AG04449 (cell line): Measurements from ENCODE around the gene PPP2CA.

Experiments used
- CTCF ChIA-PET: fragments of 350-600 bp; formaldehyde crosslinking; extraction: SDS; loops from one replicate; lab custom pipeline; 2021; ENCODE audit warnings: antibody characterized with exemption; lab: Yijun Ruan, JAX
- POLR2A ChIA-PET: fragments of 400-600, 350-600 bp; formaldehyde crosslinking; extraction: SDS; loops from one replicate; lab custom pipeline; 2020; ENCODE audit warnings: antibody characterized with exemption, inconsistent platforms; lab: Yijun Ruan, JAX
- DNase-seq: peaks from one replicate; pipeline ENCODE4 v3.0.0-alpha.2; 2010; ENCODE audit warnings: low read depth, low spot score
- H3K4me3 ChIP-seq: 2 replicates; pipeline ENCODE4 v1.5.1; 2011; ENCODE audit warnings: low read depth, mild to moderate bottlenecking, control low read depth, low read length
- CTCF ChIP-seq: IDR thresholded peaks from one replicate; pipeline ENCODE4 v1.5.1; 2011; ENCODE audit warnings: mild to moderate bottlenecking, moderate library complexity, low read length, control low read depth, inconsistent platforms; ENCODE audit not compliant: insufficient read depth; ENCODE audit errors: missing control alignments

PPP2CA gene

GRCh38 chr5:134236318-134236717 is 10.4 kb upstream of the PPP2CA start:
- DNase-seq: no peak
- TF ChIP-seq CTCF: no peak
- ChIA-PET CTCF (interaction anchor here (1.6 kb wide), 1 partner anchor 53 kb away, joined by 5 read pairs; no protein-coding TSS in a partner anchor), POLR2A (interaction anchor here (1.5 to 2.0 kb wide), 2 partner anchors 10 to 60 kb away, joined by 6 to 11 read pairs; partner anchors contain the start of genes PPP2CA and SKP1)
- no peak overlapping the region for H3K4me3 ChIP-seq

GRCh38 chr5:134228624-134229023 is 2.8 kb upstream of the PPP2CA start:
- no peak overlapping the region for H3K4me3 ChIP-seq
- no peak for TF ChIP-seq CTCF
- no peak for DNase-seq
- CTCF ChIA-PET: interaction anchor here (1.2 kb wide), 1 partner anchor 44 kb away, joined by 3 read pairs; no protein-coding TSS in a partner anchor
- POLR2A ChIA-PET: no interaction called here

GRCh38 chr5:134227776-134228175 is 1.9 kb upstream of the PPP2CA start:
- no peak overlapping the region for H3K4me3 ChIP-seq
- DNase-seq: no peak
- ChIA-PET POLR2A (no interaction called here), CTCF (no interaction called here)
- TF ChIP-seq CTCF: no peak

- H3K4me3 ChIP-seq: no peak overlapping the region; the same call in none of the 2 replicates
- DNase-seq: no peak
- CTCF ChIA-PET: interaction anchor here (1.1 to 1.8 kb wide), 3 partner anchors 17 to 62 kb away, joined by 3 to 6 read pairs (median 6); no protein-coding TSS in a partner anchor
- TF ChIP-seq CTCF: no peak
- POLR2A ChIA-PET: interaction anchor here (1.9 kb wide), 1 partner anchor 9 kb away, joined by 11 read pairs; no protein-coding TSS in a partner anchor
These were observed 1.4 kb upstream of the PPP2CA start for GRCh38 chr5:134227259-134227658.

- ChIA-PET POLR2A (interaction anchor here (0.6 to 2.3 kb wide), 5 partner anchors 10 to 50 kb away, joined by 3 to 28 read pairs (median 6); partner anchors contain the start of gene SKP1), CTCF (interaction anchor here (0.7 to 2.1 kb wide), 8 partner anchors 11 to 63 kb away, joined by 3 to 9 read pairs (median 4); partner anchors contain the start of gene SKP1)
- no peak for DNase-seq
- TF ChIP-seq CTCF: no peak
- peak overlapping the region; percentile 93 for H3K4me3 ChIP-seq
These were observed 744 bp upstream of the PPP2CA start for GRCh38 chr5:134226441-134227192.
